ENCODE results near the gene ZNF597.
A peak's percentile ranks its signal among the peaks of the same experiment; 100 is the strongest.
"Not testable (repeated sequence)": the region's sequence is repeated elsewhere in the genome, so short reads cannot be mapped to it uniquely, and the experiment has no call there.

The ZNF597 gene

DNA sequence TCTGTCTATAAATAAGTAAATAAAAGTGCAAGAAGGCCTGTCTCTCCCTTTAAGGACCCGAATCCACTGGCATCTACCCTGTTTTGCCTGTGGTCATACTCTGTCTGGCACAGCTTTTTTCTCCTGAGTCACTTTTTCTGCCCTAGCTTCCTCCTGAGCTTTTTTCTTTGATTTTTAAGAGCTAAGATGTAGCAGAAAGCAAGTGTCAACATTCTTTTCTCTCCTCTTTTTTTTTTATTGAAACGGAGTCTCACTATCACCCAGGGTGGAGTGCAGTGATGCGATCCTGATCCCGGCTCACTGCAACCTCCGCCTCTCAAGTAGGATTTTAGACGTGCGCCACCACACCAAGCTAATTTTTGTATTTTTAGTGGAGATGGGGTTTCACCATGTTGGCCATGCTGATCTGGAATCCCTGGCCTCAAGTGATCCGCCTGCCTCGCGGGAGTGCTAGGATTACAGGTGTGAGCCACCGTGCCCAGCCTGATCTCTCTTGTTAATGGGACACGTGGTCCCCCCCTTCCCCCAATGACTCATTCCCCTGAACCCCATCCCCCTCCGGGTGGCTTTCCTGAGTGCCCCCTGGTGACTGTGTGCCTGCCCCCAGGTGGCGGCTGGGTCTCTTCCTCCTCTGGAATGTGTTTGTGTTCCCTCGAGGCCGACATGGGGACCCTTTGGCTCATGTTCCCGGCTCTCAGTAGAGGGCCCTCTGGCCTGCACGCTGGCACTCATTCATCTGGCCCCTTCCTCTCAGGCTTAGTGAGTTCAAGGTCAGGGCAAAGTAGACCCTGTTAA is 37.8 kb upstream of the ZNF597 start:
- H3K9me3 Mint-ChIP-seq = no peaks in the 10 kb centered on the region
- no peaks in the 10 kb centered on the region for H3K4me1 Mint-ChIP-seq (ENCODE audit: low read depth)
- H3K27ac Mint-ChIP-seq = no peak overlapping the region
- H3K4me3 Mint-ChIP-seq = no peak overlapping the region
- DNase-seq (ENCODE audit: low spot score) = no peak
- no peaks in the 10 kb centered on the region for H3K27me3 Mint-ChIP-seq (ENCODE audit: low read depth)
- H3K36me3 Mint-ChIP-seq (ENCODE audit: low read depth) = peaks cover 23% of the 10 kb centered on the region

DNA sequence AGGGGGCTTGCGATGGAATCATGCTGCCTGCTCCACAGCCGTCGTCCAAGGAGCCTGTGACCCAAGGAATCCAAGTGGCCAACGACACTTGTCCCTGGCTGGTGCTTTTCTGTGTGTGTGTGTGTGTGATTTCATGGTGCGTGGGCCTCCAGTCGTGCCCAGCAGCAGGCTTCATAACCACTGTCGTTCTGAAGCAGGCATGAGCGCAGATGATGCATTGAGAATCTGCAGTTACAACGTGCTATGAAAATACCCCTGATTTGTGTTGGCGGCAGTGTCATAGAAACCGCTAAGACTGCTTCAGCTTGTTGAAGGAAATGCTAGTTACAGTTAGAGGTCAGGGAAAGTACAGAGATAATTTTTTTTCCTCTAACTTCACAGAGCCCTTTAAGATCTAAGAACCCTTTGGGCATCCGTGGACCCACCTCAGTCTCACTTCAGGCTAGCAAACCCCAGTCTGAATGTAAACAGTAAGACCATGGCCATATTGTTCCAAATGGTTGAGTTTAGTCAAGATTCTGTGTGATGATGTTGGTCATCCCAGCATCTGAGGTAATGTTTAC is 36.4 kb upstream of the ZNF597 start:
- Mint-ChIP-seq H3K27ac (no peak overlapping the region), H3K36me3 (ENCODE audit: low read depth) (peaks cover 22% of the 10 kb centered on the region)

DNA sequence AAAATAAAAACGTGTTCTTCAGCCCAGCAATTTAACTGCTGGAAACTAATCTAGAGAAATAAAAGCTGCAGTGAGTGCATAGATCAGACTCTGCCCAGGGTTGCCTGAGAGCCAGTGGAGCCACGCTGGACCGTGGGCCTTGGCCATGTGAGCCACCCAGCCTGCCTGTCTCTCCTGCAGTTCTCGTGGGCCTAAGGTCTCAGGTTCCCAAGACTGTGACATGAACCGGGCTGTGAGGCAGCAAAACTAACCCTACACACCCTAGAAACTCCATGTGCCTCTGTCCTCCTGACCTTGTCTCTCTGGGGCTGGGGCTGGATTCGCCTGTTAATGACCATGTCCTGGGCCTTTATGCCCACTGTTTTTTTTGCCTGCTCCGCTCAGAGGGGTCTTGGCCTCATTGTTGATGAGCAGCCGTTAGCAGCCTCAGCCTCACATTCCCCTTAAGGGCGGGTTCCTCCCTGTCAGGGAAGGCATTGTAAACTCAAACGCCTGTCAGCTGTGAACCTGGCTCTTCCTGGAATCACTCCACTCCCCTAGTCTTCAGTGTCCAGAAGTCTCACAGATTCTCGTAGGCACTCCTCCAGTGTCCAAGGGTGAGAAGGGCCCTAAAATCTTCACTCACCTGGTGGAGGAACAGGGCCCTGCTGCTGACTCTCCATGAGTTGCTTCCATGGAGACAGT is 35.1 kb upstream of the ZNF597 start:
- no peaks in the 10 kb centered on the region for H3K4me1 Mint-ChIP-seq (ENCODE audit: low read depth)
- H3K36me3 Mint-ChIP-seq (ENCODE audit: low read depth) = peaks cover 19% of the 10 kb centered on the region
- no peak overlapping the region for H3K27ac Mint-ChIP-seq

More for the DNA sequence above, 36.4 kb upstream of the ZNF597 start:
- Mint-ChIP-seq H3K4me3 (no peak overlapping the region), H3K9me3 (no peaks in the 10 kb centered on the region), H3K27me3 (ENCODE audit: low read depth) (no peaks in the 10 kb centered on the region), H3K4me1 (ENCODE audit: low read depth) (no peaks in the 10 kb centered on the region)
- no peak for DNase-seq (ENCODE audit: low spot score)

DNA sequence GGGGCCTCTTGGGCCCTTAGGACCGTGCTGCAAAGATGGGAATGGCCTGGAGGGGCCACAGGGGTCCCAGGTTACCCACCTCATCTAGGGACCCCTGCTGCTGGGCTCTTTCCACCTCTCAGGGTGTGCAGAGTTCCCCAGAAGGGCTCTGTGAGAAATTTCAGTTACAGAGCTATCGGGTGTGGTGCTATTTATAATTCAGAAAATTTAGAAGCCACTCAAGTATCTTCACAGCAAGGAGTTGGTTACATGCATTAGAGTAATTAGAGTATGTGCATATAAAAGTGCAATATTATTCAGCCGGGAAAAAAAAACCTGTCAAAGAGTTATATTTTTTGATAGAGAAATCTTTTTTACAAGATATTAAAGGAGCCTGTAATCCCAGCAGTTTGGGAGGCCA is 33.1 kb upstream of the ZNF597 start:
- Mint-ChIP-seq H3K4me3 (no peak overlapping the region), H3K27ac (no peak overlapping the region), H3K9me3 (no peaks in the 10 kb centered on the region), H3K4me1 (ENCODE audit: low read depth) (peaks cover 4% of the 10 kb centered on the region), H3K27me3 (ENCODE audit: low read depth) (no peaks in the 10 kb centered on the region), H3K36me3 (ENCODE audit: low read depth) (peaks cover 10% of the 10 kb centered on the region)
- no peak for DNase-seq (ENCODE audit: low spot score)

More for the DNA sequence above, 35.1 kb upstream of the ZNF597 start:
- DNase-seq (ENCODE audit: low spot score) = no peak
- Mint-ChIP-seq H3K27me3 (ENCODE audit: low read depth) (no peaks in the 10 kb centered on the region), H3K9me3 (no peaks in the 10 kb centered on the region), H3K4me3 (no peak overlapping the region)

DNA sequence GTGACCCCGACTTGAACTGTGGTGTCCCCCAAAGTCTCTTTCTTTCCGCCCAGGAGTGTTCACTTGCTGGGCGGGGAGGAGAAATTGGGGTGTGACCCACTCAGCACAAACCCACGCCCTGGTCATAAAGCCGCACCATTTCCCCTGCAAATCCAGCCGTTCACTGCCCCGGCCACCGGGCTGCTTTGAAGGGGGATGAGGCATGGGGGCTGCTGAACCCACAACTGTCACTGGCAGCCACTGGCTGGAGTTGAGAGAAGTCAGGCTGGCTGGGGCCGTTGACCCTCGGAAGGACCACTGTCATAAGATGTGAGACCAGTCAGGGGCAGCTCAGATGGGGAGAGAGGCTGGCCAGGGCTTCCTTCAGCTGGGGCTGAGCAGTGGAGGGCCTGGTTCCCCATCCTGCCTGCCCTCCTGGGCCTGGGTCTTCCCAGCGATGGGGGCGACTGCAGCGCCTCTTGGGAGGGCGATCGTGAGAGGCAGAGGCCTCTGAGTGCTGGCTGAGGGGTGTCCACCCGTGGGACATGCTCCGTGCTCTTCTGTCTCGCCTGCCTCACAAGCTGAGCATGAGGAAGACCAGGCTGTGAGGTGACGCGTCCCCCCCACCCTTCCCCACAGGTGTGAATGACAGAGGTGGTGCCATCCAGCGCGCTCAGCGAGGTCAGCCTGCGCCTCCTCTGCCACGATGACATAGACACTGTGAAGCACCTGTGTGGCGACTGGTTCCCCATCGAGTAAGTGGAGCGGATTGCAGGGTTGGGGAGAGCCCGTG is 32.5 kb upstream of the ZNF597 start:
- no peak for DNase-seq (ENCODE audit: low spot score)
- H3K9me3 Mint-ChIP-seq = no peaks in the 10 kb centered on the region
- peaks cover 4% of the 10 kb centered on the region for H3K4me1 Mint-ChIP-seq (ENCODE audit: low read depth)
- H3K4me3 Mint-ChIP-seq = no peak overlapping the region
- peaks cover 13% of the 10 kb centered on the region for H3K36me3 Mint-ChIP-seq (ENCODE audit: low read depth)
- H3K27me3 Mint-ChIP-seq (ENCODE audit: low read depth) = no peaks in the 10 kb centered on the region
- H3K27ac Mint-ChIP-seq = peak overlapping the region; percentile 36

DNA sequence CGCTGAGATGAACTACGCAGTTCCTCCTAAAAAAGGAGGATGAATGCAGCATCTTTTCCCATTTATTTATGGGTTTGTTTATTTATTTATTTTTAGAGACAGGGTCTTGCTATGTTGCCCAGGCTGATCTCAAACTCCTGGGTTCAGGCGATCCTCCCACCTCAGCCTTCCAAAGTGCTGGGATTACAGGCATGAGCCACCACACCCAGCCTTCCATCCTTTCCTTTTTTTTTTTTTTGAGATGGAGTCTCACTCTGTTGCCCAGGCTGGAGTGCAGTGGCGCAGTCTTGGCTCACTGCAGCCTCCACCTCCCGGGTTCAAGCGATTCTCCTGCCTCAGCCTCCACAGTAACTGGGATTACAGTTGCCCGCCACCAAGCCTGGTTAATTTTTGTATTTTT is 31.6 kb upstream of the ZNF597 start:
- not testable (repeated sequence) for DNase-seq (ENCODE audit: low spot score); H3K4me3 Mint-ChIP-seq; H3K27me3 Mint-ChIP-seq (ENCODE audit: low read depth); H3K9me3 Mint-ChIP-seq; H3K4me1 Mint-ChIP-seq (ENCODE audit: low read depth); H3K27ac Mint-ChIP-seq
- peaks cover 14% of the 10 kb centered on the region for H3K36me3 Mint-ChIP-seq (ENCODE audit: low read depth)

DNA sequence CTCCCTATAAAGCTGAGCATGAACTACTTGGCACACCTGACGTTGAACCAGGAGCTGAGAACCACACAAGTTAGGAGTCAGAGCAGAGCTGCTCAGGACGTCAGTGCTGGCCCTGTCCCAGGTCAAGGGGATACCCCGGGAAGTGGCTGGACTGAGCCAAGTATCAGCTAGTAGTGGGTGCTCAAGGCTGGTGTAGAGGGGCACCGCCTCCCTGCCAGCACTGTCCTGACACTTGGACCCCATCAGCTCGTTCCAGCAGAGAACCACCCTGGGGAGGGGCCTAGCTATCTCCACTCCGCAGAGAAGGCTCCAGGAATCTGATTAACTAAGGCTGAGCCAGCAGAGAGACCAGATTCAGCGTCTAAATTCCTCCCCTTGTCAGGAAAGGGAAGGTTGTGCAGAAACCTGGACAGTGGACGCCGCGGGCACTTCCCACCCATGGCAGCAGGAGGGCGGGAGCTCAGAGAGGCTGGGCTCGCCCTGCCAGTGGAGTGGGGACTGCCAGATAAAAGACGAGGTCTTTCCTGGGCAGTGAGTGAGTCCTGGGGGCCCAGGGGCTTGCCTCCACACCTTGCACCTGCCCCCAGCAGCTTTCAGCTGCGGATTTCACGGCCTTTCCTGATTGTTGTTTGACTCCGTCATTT is 31.0 kb upstream of the ZNF597 start:
- Mint-ChIP-seq H3K4me1 (ENCODE audit: low read depth) (peaks cover 4% of the 10 kb centered on the region), H3K27ac (no peak overlapping the region), H3K36me3 (ENCODE audit: low read depth) (peaks cover 14% of the 10 kb centered on the region)

DNA sequence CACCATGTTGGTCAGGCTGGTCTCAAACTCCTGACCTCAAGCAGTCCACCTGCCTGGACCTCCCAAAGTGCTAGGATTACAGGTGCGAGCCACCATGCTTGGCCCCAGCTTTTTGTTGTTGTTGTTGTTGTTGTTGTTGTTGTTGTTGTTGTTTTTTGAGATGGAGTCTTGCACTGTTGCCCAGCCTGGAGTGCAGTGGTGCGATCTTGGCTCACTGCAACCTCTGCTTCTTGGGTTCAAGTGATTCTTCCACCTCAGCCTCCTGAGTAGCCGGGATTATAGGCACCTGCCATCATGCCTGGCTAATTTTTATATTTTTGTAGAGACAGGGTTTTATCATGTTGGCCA is 30.3 kb upstream of the ZNF597 start:
- H3K4me3 Mint-ChIP-seq; H3K9me3 Mint-ChIP-seq; H3K4me1 Mint-ChIP-seq (ENCODE audit: low read depth); H3K27me3 Mint-ChIP-seq (ENCODE audit: low read depth); H3K27ac Mint-ChIP-seq; DNase-seq (ENCODE audit: low spot score): not testable (repeated sequence)
- H3K36me3 Mint-ChIP-seq (ENCODE audit: low read depth) = peaks cover 11% of the 10 kb centered on the region

More for the DNA sequence above, 31.0 kb upstream of the ZNF597 start:
- Mint-ChIP-seq H3K9me3 (no peaks in the 10 kb centered on the region), H3K4me3 (no peak overlapping the region), H3K27me3 (ENCODE audit: low read depth) (no peaks in the 10 kb centered on the region)
- no peak for DNase-seq (ENCODE audit: low spot score)

DNA sequence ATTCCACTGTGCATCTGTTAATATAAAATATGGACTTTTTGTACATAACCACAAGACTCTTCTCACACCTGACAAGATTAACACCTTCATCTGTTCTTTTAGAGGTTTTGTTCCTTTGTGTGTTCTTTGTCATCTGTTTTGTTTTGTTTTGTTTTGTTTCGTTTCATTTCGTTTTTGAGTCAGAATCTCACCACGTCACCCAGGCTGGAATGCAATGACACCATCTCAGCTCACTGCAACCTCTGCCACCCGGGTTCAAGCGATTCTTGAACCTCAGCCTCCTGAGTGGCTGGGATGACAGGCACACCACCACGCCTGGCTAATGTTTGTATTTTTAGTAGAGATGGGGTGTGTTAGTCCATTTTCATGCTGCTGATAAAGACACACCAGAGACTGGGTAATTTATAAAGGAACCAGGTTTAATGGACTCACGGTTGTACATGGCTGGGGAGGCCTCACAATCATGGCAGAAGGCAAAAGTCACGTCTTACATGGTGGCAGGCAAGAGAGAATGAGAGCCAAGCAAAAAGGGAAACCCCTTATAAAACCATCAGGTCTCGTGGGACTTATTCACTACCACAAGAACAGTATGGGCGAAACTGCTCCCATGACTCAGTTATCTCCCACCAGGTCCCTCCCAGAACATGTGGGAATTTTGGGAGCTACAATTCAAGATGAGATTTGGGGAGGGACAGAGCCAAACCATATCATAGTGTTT is 29.7 kb upstream of the ZNF597 start:
- Mint-ChIP-seq H3K27me3 (ENCODE audit: low read depth) (no peaks in the 10 kb centered on the region), H3K36me3 (ENCODE audit: low read depth) (peaks cover 14% of the 10 kb centered on the region), H3K4me3 (no peak overlapping the region), H3K27ac (no peak overlapping the region), H3K9me3 (no peaks in the 10 kb centered on the region), H3K4me1 (ENCODE audit: low read depth) (peaks cover 5% of the 10 kb centered on the region)
- DNase-seq (ENCODE audit: low spot score) = no peak

DNA sequence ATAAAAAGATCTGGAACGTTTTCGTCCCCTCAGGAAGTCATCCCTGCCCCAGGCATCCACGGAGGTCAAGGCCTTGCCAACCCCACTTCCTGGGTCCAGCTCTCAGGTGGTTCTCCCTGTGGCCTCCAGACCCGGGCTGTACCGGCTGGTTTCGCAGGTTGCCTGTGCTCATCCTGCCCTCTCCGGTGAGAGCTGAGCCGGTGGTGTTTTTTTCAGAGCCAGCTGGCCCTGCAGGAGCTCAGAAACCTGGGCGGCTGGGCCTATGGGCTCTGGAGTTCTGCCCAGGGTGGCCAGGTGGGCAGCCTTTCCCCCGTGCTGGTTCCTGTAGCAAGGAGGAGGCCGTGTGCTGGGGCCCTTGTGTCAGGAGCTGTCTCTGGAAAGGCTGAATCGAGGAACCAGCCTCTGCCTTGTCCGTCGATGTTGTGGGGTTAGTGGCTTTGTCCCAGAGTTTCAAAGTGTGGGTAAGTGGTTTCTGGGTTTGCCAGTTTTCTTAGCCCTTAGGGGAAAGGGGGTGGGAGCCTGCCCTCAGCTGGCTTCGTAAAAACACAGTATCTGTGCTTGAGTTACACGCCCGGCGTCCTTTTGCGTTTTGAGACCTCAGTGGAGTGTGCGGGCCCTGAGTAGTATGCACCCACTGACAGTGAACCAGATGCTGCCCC is 28.3 kb upstream of the ZNF597 start:
- Mint-ChIP-seq H3K9me3 (no peaks in the 10 kb centered on the region), H3K4me1 (ENCODE audit: low read depth) (peaks cover 11% of the 10 kb centered on the region), H3K36me3 (ENCODE audit: low read depth) (peaks cover 24% of the 10 kb centered on the region), H3K27me3 (ENCODE audit: low read depth) (no peaks in the 10 kb centered on the region), H3K27ac (no peak overlapping the region), H3K4me3 (no peak overlapping the region)
- DNase-seq (ENCODE audit: low spot score) = no peak

DNA sequence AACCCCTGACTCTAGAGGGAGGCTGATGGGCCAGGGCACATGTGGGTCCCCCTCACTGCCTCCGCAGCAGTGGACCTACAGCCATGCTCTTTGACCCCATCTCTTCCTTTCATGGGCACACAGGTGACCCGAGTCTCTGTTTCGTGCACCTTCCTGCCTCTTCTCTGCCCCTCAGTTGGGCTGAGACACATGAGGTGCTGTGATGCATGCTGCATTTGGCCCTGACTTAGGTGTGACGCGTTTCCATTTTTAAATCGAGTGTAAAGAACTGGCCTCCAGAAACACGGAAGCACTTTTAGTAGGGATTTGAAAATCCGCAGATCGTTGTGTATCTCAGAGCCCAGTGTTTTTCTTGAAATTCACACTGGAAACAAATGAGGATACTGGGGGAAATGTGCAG is 27.4 kb upstream of the ZNF597 start:
- no peaks in the 10 kb centered on the region for H3K27me3 Mint-ChIP-seq (ENCODE audit: low read depth)
- H3K36me3 Mint-ChIP-seq (ENCODE audit: low read depth) = peaks cover 28% of the 10 kb centered on the region
- no peaks in the 10 kb centered on the region for H3K9me3 Mint-ChIP-seq
- no peak for DNase-seq (ENCODE audit: low spot score)
- H3K27ac Mint-ChIP-seq = no peak overlapping the region
- H3K4me1 Mint-ChIP-seq (ENCODE audit: low read depth) = peaks cover 15% of the 10 kb centered on the region
- H3K4me3 Mint-ChIP-seq = no peak overlapping the region

DNA sequence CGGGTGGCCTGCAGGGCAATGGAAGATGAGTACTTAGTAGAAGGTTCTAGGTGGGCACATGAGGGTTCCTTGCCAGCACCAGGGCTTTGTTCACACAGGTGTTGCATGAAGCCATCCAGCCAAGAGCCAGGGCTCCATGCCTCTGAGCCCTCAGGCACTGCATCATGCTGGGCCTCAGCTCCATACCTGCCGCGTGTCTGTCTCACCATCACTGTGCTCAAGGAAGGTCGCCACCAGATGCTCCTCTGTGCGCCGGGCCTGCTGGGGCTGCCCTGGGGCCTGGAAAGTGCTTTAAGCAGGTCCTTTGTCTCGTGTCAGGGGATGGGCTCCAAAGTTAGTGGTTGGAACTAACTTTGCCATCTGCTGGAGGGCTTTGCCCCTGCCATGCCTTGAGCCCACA is 26.4 kb upstream of the ZNF597 start:
- Mint-ChIP-seq H3K27me3 (ENCODE audit: low read depth) (no peaks in the 10 kb centered on the region), H3K27ac (no peak overlapping the region), H3K4me1 (ENCODE audit: low read depth) (peaks cover 15% of the 10 kb centered on the region), H3K36me3 (ENCODE audit: low read depth) (peaks cover 28% of the 10 kb centered on the region), H3K9me3 (no peaks in the 10 kb centered on the region), H3K4me3 (no peak overlapping the region)
- DNase-seq (ENCODE audit: low spot score) = no peak

DNA sequence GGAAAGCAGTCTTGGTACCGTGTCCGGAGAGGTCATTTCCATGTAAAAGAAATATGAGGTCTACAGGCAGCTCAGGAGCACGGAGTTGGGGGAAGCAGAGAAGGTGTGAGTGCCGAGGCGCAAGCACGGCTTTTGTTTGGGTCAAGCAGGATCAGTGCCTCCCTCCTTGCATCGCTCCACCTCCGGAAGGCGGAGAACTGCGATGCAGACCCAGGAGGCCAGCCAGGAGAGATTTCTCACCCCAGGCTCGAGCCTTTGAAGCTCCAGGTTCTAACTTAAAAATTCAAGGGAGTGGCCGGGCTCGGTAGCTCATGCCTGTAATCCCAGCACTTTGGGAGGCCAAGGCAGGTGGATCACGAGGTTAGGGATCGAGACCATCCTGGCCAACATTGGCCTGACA is 25.2 kb upstream of the ZNF597 start:
- no peak overlapping the region for H3K27ac Mint-ChIP-seq

More for the DNA sequence above, 25.2 kb upstream of the ZNF597 start:
- Mint-ChIP-seq H3K4me3 (no peak overlapping the region), H3K9me3 (no peaks in the 10 kb centered on the region), H3K27me3 (ENCODE audit: low read depth) (no peaks in the 10 kb centered on the region), H3K36me3 (ENCODE audit: low read depth) (peaks cover 31% of the 10 kb centered on the region), H3K4me1 (ENCODE audit: low read depth) (peaks cover 19% of the 10 kb centered on the region)
- DNase-seq (ENCODE audit: low spot score) = no peak

All from T-helper 2 cell treated with Interferon-gamma antibody and Interleukin-4, amounts not matched to agents 5 μg/mL and 100 μg/mL, for 36 hours (primary cell).